Nephron progenitor cell (in vitro differentiated cells): ENCODE measurements around the gene COL25A1.
"Not testable (repeated sequence)": the region's sequence is repeated elsewhere in the genome, so short reads cannot be mapped to it uniquely, and the experiment has no call there.

Experiments
- DNase-seq: peaks from one replicate; pipeline ENCODE4 v3.0.0; 2021
- H3K27ac Mint-ChIP-seq: 2 replicates; pipeline ENCODE4 v1.8.0; 2021; ENCODE audit warnings: mild to moderate bottlenecking, moderate library complexity, mixed read lengths
- H3K27me3 Mint-ChIP-seq: 2 replicates; pipeline ENCODE4 v1.8.0; 2021; ENCODE audit warnings: mild to moderate bottlenecking, low read depth, mixed read lengths; ENCODE audit not compliant: poor library complexity
- H3K36me3 Mint-ChIP-seq: 2 replicates; pipeline ENCODE4 v1.8.0; 2021; ENCODE audit warnings: low read depth, mixed read lengths
- H3K4me1 Mint-ChIP-seq: 2 replicates; pipeline ENCODE4 v1.8.0; 2021; ENCODE audit warnings: mixed read lengths
- H3K4me3 Mint-ChIP-seq: 2 replicates; pipeline ENCODE4 v1.8.0; 2021; ENCODE audit warnings: mild to moderate bottlenecking, moderate library complexity, mixed read lengths
- H3K9me3 Mint-ChIP-seq: 2 replicates; pipeline ENCODE4 v1.8.0; 2021; ENCODE audit warnings: mild to moderate bottlenecking, moderate library complexity, mixed read lengths
- CTCF ChIP-seq: fragments of 200-600 bp; sonication (generic); IDR thresholded peaks from 2 replicates; pipeline ENCODE4 v1.5.0; 2021; ENCODE audit warnings: antibody characterized with exemption

COL25A1 gene

DNA sequence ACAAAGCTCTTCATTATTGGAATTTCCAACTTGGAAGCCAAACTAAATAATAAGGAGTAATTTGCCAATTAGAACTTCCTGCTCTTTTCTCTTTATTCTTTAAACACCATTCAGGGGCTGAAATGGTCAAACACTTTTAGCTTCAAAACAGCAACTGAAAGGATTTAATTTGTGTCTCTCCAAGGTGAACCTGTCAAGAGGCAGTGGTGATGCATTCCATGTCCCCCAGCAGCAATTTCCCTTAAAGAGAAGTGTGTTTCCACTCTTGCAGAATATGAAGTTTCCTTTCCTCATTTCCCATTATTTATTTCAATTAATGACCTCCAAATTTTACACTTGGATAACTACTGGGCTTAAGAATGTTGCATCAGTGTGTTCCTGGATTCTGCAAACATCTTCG lies 156.0 kb downstream of the COL25A1 start:
- H3K9me3 Mint-ChIP-seq, result peaks cover 25% of the 10 kb centered on the region
- peaks cover 7% of the 10 kb centered on the region for H3K36me3 Mint-ChIP-seq
- H3K27me3 Mint-ChIP-seq, result no peaks in the 10 kb centered on the region
- H3K4me1 Mint-ChIP-seq, result peaks cover 25% of the 10 kb centered on the region
- TF ChIP-seq CTCF, result no peak
- DNase-seq, result no peak
- H3K4me3 Mint-ChIP-seq, result no peak overlapping the region
- no peak overlapping the region for H3K27ac Mint-ChIP-seq

GRCh38 chr4:109138125-109138524 lies 164.3 kb downstream of the COL25A1 start:
- not testable (repeated sequence) for DNase-seq, H3K4me3 Mint-ChIP-seq, H3K4me1 Mint-ChIP-seq, H3K27ac Mint-ChIP-seq, H3K36me3 Mint-ChIP-seq, H3K27me3 Mint-ChIP-seq
- H3K9me3 Mint-ChIP-seq, result peaks cover 35% of the 10 kb centered on the region

DNA sequence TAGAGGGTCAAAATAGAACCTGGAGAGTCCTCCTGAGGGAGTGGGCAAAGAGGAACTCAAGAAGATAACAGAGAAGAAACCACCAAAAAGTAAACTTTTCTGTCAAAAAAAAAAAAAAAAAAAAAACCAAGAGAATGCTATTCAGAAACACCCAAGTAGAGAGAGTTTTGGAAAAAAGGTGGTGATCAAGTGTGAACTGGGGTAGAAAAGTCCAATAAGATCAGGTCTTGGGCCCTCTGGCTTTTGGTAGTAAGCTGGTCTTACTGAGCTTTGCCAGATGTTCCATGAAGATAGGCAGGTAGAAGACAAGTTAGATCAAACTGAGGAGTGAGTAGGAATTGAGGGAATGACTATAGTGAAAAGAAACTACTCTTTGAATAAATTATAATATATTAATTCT lies 167.5 kb downstream of the COL25A1 start:
- no peaks in the 10 kb centered on the region for H3K36me3 Mint-ChIP-seq
- H3K4me3 Mint-ChIP-seq, result no peak overlapping the region
- H3K4me1 Mint-ChIP-seq, result peaks cover 6% of the 10 kb centered on the region
- DNase-seq, result no peak
- TF ChIP-seq CTCF, result no peak
- peaks cover 6% of the 10 kb centered on the region for H3K9me3 Mint-ChIP-seq
- no peak overlapping the region for H3K27ac Mint-ChIP-seq
- no peaks in the 10 kb centered on the region for H3K27me3 Mint-ChIP-seq

DNA sequence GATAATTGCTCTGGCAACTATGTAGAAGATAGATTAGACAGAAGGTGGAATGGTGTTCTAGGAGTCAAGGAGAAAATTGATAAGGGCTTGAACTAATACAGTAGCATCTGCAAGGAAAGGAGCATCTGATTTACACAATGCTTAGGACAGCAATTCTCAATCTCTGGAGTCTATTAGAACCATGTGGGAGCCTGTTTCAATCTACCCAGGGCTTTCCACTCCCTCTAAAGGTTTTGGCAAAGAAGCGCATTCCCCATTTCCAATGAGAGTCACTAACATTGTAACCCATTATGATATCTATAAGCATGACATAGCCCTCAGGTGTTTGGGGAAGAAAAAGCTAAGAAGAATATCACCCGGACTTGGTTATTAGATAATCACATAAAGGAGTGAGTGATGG lies 168.2 kb downstream of the COL25A1 start:
- Mint-ChIP-seq H3K9me3 (peaks cover 5% of the 10 kb centered on the region), H3K27me3 (no peaks in the 10 kb centered on the region)

GRCh38 chr4:109131559-109131958 lies 170.9 kb downstream of the COL25A1 start:
- Mint-ChIP-seq H3K27me3 (no peaks in the 10 kb centered on the region), H3K9me3 (no peaks in the 10 kb centered on the region), H3K36me3 (no peaks in the 10 kb centered on the region), H3K4me1 (peaks cover 9% of the 10 kb centered on the region), H3K4me3 (no peak overlapping the region), H3K27ac (peak overlapping the region; percentile 56)
- no peak for TF ChIP-seq CTCF
- no peak for DNase-seq

More for the DNA sequence above, 168.2 kb downstream of the COL25A1 start:
- no peak overlapping the region for H3K4me3 Mint-ChIP-seq
- no peak for DNase-seq
- H3K27ac Mint-ChIP-seq, result no peak overlapping the region
- H3K4me1 Mint-ChIP-seq, result peaks cover 6% of the 10 kb centered on the region
- no peaks in the 10 kb centered on the region for H3K36me3 Mint-ChIP-seq
- TF ChIP-seq CTCF, result no peak

DNA sequence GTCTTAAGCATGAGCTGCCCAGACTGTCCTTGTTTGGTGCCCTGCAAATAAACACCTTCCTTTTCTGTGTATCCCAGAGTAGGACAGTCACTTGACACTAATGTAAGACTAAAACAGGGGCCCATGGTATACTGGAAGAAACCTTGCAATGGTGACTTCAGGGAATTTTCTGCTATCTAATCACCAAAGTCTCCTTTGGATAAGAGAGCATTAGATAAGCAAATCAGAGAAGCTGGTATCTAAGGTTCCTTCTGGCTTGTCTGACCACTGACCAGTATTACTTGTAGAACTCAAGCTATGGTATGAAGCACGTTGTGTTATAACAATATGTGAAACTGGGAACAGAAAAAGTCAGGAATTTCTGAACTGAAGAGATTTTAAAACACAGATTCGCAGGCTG lies 173.9 kb downstream of the COL25A1 start:
- Mint-ChIP-seq H3K4me1 (peaks cover 5% of the 10 kb centered on the region), H3K9me3 (no peaks in the 10 kb centered on the region), H3K27me3 (no peaks in the 10 kb centered on the region), H3K4me3 (no peak overlapping the region), H3K27ac (no peak overlapping the region), H3K36me3 (no peaks in the 10 kb centered on the region)
- TF ChIP-seq CTCF, result no peak
- no peak for DNase-seq

- TF ChIP-seq CTCF, result no peak
- no peak overlapping the region for H3K4me3 Mint-ChIP-seq
- no peak overlapping the region for H3K27ac Mint-ChIP-seq
- no peak for DNase-seq
- no peaks in the 10 kb centered on the region for H3K36me3 Mint-ChIP-seq
- no peaks in the 10 kb centered on the region for H3K27me3 Mint-ChIP-seq
- H3K4me1 Mint-ChIP-seq, result peaks cover 5% of the 10 kb centered on the region
- no peaks in the 10 kb centered on the region for H3K9me3 Mint-ChIP-seq
Measured at GRCh38 chr4:109127866-109128265, 174.6 kb downstream of the COL25A1 start.
